ENCODE measurements around the gene EPB41L4B. TPM values are rescaled to one million over a fixed set of nuclear protein-coding genes. Genes with fewer than 3 reads are reported as not detected.

Gene EPB41L4B
- total and polyA plus RNA-seq, 2 of the 4 experiments (the other 2 are of a cell fraction): 0.36 to 0.54 TPM

DNA sequence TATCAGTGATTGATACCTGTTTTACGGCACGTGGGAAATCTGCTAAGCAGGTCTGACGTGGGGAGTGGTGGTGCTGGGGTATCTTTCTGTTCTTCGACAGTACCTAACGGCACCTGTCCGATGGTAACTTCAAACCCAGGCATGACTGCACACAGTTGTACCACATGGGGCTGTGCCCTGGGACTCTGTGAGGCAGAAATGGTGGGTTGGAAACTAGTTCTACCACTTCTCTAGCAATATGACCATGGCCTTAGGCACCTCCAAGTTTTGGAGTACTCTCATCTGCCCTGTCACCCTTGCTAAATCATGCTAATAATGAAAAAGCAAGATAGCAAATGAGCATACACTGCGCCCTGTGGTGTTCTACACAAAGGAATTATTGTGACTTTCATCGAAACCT lies 30.9 kb downstream of the EPB41L4B start:
- CTCF ChIA-PET: no interaction called here
- no peak for TF ChIP-seq RFX5 (IDR thresholded peaks at IDR 0.05; ENCODE audit: low read depth, low read length)
- no peak for TF ChIP-seq NFE2L2 (IDR thresholded peaks at IDR 0.05; ENCODE audit: low read depth, low read length)
- TF ChIP-seq BHLHE40 (IDR thresholded peaks at IDR 0.05; ENCODE audit: low read depth, low read length): no peak
- no peak for TF ChIP-seq MXI1 (IDR thresholded peaks at IDR 0.05; ENCODE audit: borderline replicate concordance, low read depth, low read length)
- TF ChIP-seq RAD21 (IDR thresholded peaks at IDR 0.05; ENCODE audit: low read length): no peak
- no peak for TF ChIP-seq POLR2A (IDR thresholded peaks at IDR 0.05; ENCODE audit: low read depth, low read length)
- TF ChIP-seq RCOR1 (IDR thresholded peaks at IDR 0.05; ENCODE audit: insufficient replicate concordance, low read length): no peak
- no peak for TF ChIP-seq FOS (IDR thresholded peaks at IDR 0.05; ENCODE audit: low read depth, low read length)
- no peak for TF ChIP-seq SMC3 (IDR thresholded peaks at IDR 0.05; ENCODE audit: low read depth, low read length)
- TF ChIP-seq, protein P1, sequence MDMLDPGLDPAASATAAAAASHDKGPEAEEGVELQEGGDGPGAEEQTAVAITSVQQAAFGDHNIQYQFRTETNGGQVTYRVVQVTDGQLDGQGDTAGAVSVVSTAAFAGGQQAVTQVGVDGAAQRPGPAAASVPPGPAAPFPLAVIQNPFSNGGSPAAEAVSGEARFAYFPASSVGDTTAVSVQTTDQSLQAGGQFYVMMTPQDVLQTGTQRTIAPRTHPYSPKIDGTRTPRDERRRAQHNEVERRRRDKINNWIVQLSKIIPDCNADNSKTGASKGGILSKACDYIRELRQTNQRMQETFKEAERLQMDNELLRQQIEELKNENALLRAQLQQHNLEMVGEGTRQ (IDR thresholded peaks at IDR 0.05; ENCODE audit: low read depth, low read length): no peak
- TF ChIP-seq MAFK (IDR thresholded peaks at IDR 0.05; ENCODE audit: low read depth, low read length): no peak
- TF ChIP-seq CHD1 (IDR thresholded peaks at IDR 0.05; ENCODE audit: low read depth, low read length): no peak
- Histone ChIP-seq H4K5ac (ENCODE audit: low read depth, low read length) (no peak overlapping the region), H3K36me3 (ENCODE audit: control insufficient read depth, insufficient read depth, low read length) (no peaks in the 10 kb centered on the region), H2AK5ac (ENCODE audit: low read depth, low read length) (no peak overlapping the region), H2BK15ac (ENCODE audit: low read depth, low read length) (no peak overlapping the region), H2BK5ac (ENCODE audit: low read depth, low read length, poor library complexity, severe bottlenecking) (no peak overlapping the region), H3K27ac (ENCODE audit: insufficient read depth, low read length) (no peak overlapping the region), H4K8ac (ENCODE audit: low read depth in 2 of 2, low read length in 2 of 2) (no peak overlapping the region), H2BK120ac (ENCODE audit: low read depth, low read length) (no peak overlapping the region), H3K23ac (ENCODE audit: low read depth, low read length) (no peak overlapping the region), H3K4me3 (ENCODE audit: insufficient read depth, low read depth, low read length) (no peak overlapping the region), H3K18ac (ENCODE audit: low read depth, low read length) (no peak overlapping the region), H3K4ac (ENCODE audit: low read depth, low read length) (no peak overlapping the region), H2AFZ (replicated peaks; ENCODE audit: low read length, poor library complexity) (no peak overlapping the region), H3K9me1 (ENCODE audit: insufficient read depth, low read length) (no peaks in the 10 kb centered on the region), H3K4me1 (ENCODE audit: control insufficient read depth, insufficient read depth, low read length) (peaks cover 2% of the 10 kb centered on the region), H2AK9ac (replicated peaks; ENCODE audit: low read depth, low read length, poor library complexity) (no peak overlapping the region), H3K9ac (ENCODE audit: low read depth, low read length) (no peak overlapping the region), H4K20me1 (ENCODE audit: insufficient read depth, low read length) (no peaks in the 10 kb centered on the region), H3K27me3 (ENCODE audit: control insufficient read depth, insufficient read depth, low read length) (peaks cover 12% of the 10 kb centered on the region), H3K4me2 (ENCODE audit: low read depth, low read length) (no peak overlapping the region), H3K56ac (ENCODE audit: extremely low read depth, insufficient read depth, low read length) (no peak overlapping the region), H4K91ac (ENCODE audit: insufficient read depth, low read depth, low read length) (no peak overlapping the region), H3K79me1 (ENCODE audit: low read depth in 1 of 2, low read length in 2 of 2) (no peaks in the 10 kb centered on the region), H3K9me3 (ENCODE audit: control insufficient read depth, insufficient read depth, low read length) (no peaks in the 10 kb centered on the region), H2BK20ac (ENCODE audit: low read depth, low read length) (no peak overlapping the region), H3K14ac (replicated peaks; ENCODE audit: low read depth, low read length) (no peak overlapping the region)
- in situ Hi-C loops (cut with MboI; ENCODE audit: low sequenced_read_pairs) (no loop called here), dilution Hi-C loops (cut with HindIII; ENCODE audit: low sequenced_read_pairs, unreplicated experiment) (no loop called here), intact Hi-C loops (cut with micrococcal nuclease) (no loop called here)
- ATAC-seq (ENCODE audit: low read depth) (no peak), DNase-seq (no peak)
- POLR2A ChIA-PET (ENCODE audit: unreplicated experiment): no interaction called here
- BruUV-seq (replicated peaks): no TSS peak
- WGBS, 2 experiments (ENCODE audit: extremely low coverage in 2 of 2, insufficient read length in 1 of 2): no CpG with 5 or more reads among the region's 8 CpGs

Data from IMR-90 (cell line).